ENCODE measurements around the gene EEFSEC.

GRCh38 chr3:128296469-128297251, 143.4 kb downstream of the EEFSEC start:
- no peak for TF ChIP-seq CTCF (conservative IDR thresholded peaks at IDR 0.05; ENCODE audit: low read depth, low read length)
- no peak for TF ChIP-seq EZH2phosphoT487 (IDR thresholded peaks at IDR 0.05; ENCODE audit: borderline replicate concordance, low read length)

All from PC-3 (cell line).